ENCODE data around the gene FBXW7. TPM values are rescaled to one million over a fixed set of nuclear protein-coding genes. Genes with fewer than 3 reads are reported as not detected.

Gene FBXW7
- total and polyA plus RNA-seq, 2 of the 8 experiments (the other 6 are each of a cell fraction or from before 2014, with no cell fraction given), result 6.0 to 26.7 TPM

DNA sequence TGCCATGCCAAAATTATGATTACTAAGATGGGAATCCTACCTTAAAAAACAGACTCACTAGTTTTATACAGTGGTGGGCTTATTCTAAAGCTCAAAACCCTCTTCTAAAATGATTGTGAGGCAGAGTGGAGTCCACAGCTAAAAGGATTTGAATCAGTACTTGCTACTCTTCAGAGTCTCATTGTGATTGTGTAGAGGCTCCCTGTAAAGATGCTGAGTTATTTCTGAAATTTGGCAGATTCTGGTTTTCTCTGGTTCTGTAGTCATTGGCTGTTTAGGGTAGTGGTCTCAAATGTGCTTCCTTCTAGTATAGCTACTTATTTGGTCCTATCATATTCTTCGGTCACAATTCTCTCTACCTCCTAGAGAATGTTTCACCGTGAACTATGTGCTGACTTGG lies 104.1 kb downstream of the FBXW7 start (continued):
- TF ChIP-seq, protein P1, sequence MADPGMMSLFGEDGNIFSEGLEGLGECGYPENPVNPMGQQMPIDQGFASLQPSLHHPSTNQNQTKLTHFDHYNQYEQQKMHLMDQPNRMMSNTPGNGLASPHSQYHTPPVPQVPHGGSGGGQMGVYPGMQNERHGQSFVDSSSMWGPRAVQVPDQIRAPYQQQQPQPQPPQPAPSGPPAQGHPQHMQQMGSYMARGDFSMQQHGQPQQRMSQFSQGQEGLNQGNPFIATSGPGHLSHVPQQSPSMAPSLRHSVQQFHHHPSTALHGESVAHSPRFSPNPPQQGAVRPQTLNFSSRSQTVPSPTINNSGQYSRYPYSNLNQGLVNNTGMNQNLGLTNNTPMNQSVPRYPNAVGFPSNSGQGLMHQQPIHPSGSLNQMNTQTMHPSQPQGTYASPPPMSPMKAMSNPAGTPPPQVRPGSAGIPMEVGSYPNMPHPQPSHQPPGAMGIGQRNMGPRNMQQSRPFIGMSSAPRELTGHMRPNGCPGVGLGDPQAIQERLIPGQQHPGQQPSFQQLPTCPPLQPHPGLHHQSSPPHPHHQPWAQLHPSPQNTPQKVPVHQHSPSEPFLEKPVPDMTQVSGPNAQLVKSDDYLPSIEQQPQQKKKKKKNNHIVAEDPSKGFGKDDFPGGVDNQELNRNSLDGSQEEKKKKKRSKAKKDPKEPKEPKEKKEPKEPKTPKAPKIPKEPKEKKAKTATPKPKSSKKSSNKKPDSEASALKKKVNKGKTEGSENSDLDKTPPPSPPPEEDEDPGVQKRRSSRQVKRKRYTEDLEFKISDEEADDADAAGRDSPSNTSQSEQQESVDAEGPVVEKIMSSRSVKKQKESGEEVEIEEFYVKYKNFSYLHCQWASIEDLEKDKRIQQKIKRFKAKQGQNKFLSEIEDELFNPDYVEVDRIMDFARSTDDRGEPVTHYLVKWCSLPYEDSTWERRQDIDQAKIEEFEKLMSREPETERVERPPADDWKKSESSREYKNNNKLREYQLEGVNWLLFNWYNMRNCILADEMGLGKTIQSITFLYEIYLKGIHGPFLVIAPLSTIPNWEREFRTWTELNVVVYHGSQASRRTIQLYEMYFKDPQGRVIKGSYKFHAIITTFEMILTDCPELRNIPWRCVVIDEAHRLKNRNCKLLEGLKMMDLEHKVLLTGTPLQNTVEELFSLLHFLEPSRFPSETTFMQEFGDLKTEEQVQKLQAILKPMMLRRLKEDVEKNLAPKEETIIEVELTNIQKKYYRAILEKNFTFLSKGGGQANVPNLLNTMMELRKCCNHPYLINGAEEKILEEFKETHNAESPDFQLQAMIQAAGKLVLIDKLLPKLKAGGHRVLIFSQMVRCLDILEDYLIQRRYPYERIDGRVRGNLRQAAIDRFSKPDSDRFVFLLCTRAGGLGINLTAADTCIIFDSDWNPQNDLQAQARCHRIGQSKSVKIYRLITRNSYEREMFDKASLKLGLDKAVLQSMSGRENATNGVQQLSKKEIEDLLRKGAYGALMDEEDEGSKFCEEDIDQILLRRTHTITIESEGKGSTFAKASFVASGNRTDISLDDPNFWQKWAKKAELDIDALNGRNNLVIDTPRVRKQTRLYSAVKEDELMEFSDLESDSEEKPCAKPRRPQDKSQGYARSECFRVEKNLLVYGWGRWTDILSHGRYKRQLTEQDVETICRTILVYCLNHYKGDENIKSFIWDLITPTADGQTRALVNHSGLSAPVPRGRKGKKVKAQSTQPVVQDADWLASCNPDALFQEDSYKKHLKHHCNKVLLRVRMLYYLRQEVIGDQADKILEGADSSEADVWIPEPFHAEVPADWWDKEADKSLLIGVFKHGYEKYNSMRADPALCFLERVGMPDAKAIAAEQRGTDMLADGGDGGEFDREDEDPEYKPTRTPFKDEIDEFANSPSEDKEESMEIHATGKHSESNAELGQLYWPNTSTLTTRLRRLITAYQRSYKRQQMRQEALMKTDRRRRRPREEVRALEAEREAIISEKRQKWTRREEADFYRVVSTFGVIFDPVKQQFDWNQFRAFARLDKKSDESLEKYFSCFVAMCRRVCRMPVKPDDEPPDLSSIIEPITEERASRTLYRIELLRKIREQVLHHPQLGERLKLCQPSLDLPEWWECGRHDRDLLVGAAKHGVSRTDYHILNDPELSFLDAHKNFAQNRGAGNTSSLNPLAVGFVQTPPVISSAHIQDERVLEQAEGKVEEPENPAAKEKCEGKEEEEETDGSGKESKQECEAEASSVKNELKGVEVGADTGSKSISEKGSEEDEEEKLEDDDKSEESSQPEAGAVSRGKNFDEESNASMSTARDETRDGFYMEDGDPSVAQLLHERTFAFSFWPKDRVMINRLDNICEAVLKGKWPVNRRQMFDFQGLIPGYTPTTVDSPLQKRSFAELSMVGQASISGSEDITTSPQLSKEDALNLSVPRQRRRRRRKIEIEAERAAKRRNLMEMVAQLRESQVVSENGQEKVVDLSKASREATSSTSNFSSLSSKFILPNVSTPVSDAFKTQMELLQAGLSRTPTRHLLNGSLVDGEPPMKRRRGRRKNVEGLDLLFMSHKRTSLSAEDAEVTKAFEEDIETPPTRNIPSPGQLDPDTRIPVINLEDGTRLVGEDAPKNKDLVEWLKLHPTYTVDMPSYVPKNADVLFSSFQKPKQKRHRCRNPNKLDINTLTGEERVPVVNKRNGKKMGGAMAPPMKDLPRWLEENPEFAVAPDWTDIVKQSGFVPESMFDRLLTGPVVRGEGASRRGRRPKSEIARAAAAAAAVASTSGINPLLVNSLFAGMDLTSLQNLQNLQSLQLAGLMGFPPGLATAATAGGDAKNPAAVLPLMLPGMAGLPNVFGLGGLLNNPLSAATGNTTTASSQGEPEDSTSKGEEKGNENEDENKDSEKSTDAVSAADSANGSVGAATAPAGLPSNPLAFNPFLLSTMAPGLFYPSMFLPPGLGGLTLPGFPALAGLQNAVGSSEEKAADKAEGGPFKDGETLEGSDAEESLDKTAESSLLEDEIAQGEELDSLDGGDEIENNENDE (IDR thresholded peaks at IDR 0.05; ENCODE audit: insufficient replicate concordance, low read length), result no peak
- TF ChIP-seq FOSL1 (IDR thresholded peaks at IDR 0.05; ENCODE audit: insufficient read depth, low read depth, low read length), result no peak
